Esophagus muscularis mucosa (tissue), 4 donors: ENCODE results near the gene TSPAN31. TPM values are rescaled to one million over a fixed set of nuclear protein-coding genes. Genes with fewer than 3 reads are reported as not detected.

Source experiments
- DNase-seq: peaks from one replicate; pipeline ENCODE4 v3.0.0-alpha.2; 2017; ENCODE audit errors: extremely low spot score
- H3K27ac ChIP-seq, 4 donors: fragments of 200-600 bp; sonication (generic); replicated peaks in 1 of 4; 1 replicate in 3 of 4; 2 replicates in 1 of 4; pipeline ENCODE4 v1.5.1; 2016 to 2019; ENCODE audit warnings: mild to moderate bottlenecking in 1 of 4
- H3K27me3 ChIP-seq, 4 donors: fragments of 200-600 bp; sonication (generic); one replicate each; pipeline versions ENCODE4 v1.5.1 to v1.6.0; 2016 to 2019
- H3K36me3 ChIP-seq, 4 donors: fragments of 200-600 bp; sonication (generic); one replicate each; pipeline ENCODE4 v1.5.1; 2016 to 2019
- H3K4me1 ChIP-seq, 4 donors: fragments of 200-600 bp; sonication (generic); one replicate each; pipeline ENCODE4 v1.5.1; 2016 to 2019
- H3K4me3 ChIP-seq, 4 donors: fragments of 200-600 bp; sonication (generic); 1 replicate in 2 of 4; 2 replicates in 2 of 4; pipeline ENCODE4 v1.5.1; 2016 to 2019; ENCODE audit warnings: mild to moderate bottlenecking in 4 of 4, moderate library complexity in 1 of 4
- H3K9me3 ChIP-seq, 4 donors: fragments of 200-600 bp; sonication (generic); 1 replicate in 3 of 4; 2 replicates in 1 of 4; pipeline ENCODE4 v1.5.1; 2016 to 2019
- CTCF ChIP-seq, 3 experiments: fragments of 200-600 bp in 2 of 3; fragments of 450-650 bp in 1 of 3; sonication (generic) in 2 of 3; IDR thresholded peaks; one replicate each; pipeline ENCODE4 v1.5.1; 2017 to 2019; ENCODE audit warnings: antibody characterized with exemption in 3 of 3, mild to moderate bottlenecking in 2 of 3, moderate library complexity in 1 of 3
- EP300 ChIP-seq: sonication (generic); formaldehyde crosslinking; IDR thresholded peaks from one replicate; pipeline ENCODE4 v1.6.1; 2017; ENCODE audit warnings: antibody characterized with exemption
- POLR2A ChIP-seq: fragments of 450-650 bp; IDR thresholded peaks from one replicate; pipeline ENCODE4 v1.6.1; 2017; ENCODE audit warnings: antibody characterized with exemption, moderate library complexity, mild to moderate bottlenecking, low read depth
- POLR2AphosphoS5 ChIP-seq, 2 donors: sonication (generic); formaldehyde crosslinking; IDR thresholded peaks; one replicate each; pipeline ENCODE4 v1.6.1; 2017; ENCODE audit warnings: antibody characterized with exemption in 2 of 2
- WGBS: methylation state at CpG from one replicate; pipeline ENCODE4 v1.1.5; 2018; 5-methylcytosine and 5-hydroxymethylcytosine counted together
- intact Hi-C: fragments of 100-400 bp; cut with DNase I; formaldehyde crosslinking; loops from one replicate; pipeline ENCODE4 v1.15.1; 2023
- total RNA-seq, 4 donors: library from RNA; depleted of rRNA; stranded (reverse); fragments of >200 nt; gene quantifications; one replicate each; pipeline versions ENCODE4 v1.1.0 to v1.2.1, GENCODE V29; 2016

TSPAN31 gene
- total RNA-seq, 4 donors from 2014 or later: 34.3 to 45.1 (median 42.1) TPM

DNA sequence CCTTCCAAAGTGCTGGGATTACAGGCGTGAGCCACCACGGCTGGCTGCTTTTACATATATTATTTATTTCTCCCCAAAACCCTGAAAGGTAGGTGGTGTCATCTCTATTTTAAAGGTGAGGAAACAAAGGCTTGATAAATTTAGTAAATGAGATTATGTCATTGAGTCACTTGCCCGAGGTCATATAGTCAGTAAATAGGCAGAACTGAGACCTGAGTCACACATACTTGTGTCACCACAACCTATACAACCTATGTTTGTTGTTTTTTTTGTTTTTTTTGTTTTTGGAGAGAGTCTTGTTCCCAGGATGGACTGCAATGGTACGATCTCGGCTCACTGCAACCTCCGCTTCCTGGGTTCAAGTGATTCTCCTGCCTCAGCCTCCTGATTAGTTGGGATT, 50.5 kb downstream of the TSPAN31 start:
- TF ChIP-seq POLR2A: no peak
- TF ChIP-seq CTCF (IDR thresholded peaks at IDR 0.05): no peak
- no peak for TF ChIP-seq POLR2AphosphoS5 (IDR thresholded peaks at IDR 0.05)
- no peak for TF ChIP-seq EP300
- H3K36me3 ChIP-seq: peaks cover 27 to 98% (median 91%) of the 10 kb centered on the region in 4 donors
- no peak overlapping the region for H3K27ac ChIP-seq
- WGBS: 91% methylated on average over 6 of the region's 6 CpGs
- no peaks in the 10 kb centered on the region for H3K27me3 ChIP-seq
- no peaks in the 10 kb centered on the region for H3K4me1 ChIP-seq
- intact Hi-C loops: no loop called here
- no peaks in the 10 kb centered on the region for H3K9me3 ChIP-seq
- DNase-seq: no peak
- no peak overlapping the region for H3K4me3 ChIP-seq

- 93% methylated on average over 1 of the region's 1 CpG for WGBS
- Histone ChIP-seq H3K27me3 (no peaks in the 10 kb centered on the region), H3K36me3 (peaks cover 33 to 100% (median 94%) of the 10 kb centered on the region in 4 donors), H3K9me3 (no peaks in the 10 kb centered on the region), H3K4me3 (no peak overlapping the region), H3K4me1 (no peaks in the 10 kb centered on the region), H3K27ac (no peak overlapping the region)
- TF ChIP-seq EP300: no peak
- no peak for TF ChIP-seq POLR2AphosphoS5 (IDR thresholded peaks at IDR 0.05)
- TF ChIP-seq CTCF (IDR thresholded peaks at IDR 0.05): no peak
- no peak for TF ChIP-seq POLR2A
- no peak for DNase-seq
- intact Hi-C loops: no loop called here
Measured at GRCh38 chr12:57796996-57797395, 52.2 kb downstream of the TSPAN31 start.

GRCh38 chr12:57797933-57798332, 53.1 kb downstream of the TSPAN31 start:
- H3K9me3 ChIP-seq: no peaks in the 10 kb centered on the region
- 93% methylated on average over 1 of the region's 1 CpG for WGBS
- intact Hi-C loops: no loop called here

More at GRCh38 chr12:57797933-57798332, 53.1 kb downstream of the TSPAN31 start:
- no peak for DNase-seq
- no peaks in the 10 kb centered on the region for H3K27me3 ChIP-seq
- H3K36me3 ChIP-seq: peaks cover 33 to 100% (median 95%) of the 10 kb centered on the region in 4 donors
- TF ChIP-seq CTCF (IDR thresholded peaks at IDR 0.05): no peak
- H3K4me1 ChIP-seq: peaks cover 0 to under 1% (median 0%) of the 10 kb centered on the region in 4 donors
- H3K27ac ChIP-seq: no peak overlapping the region
- H3K4me3 ChIP-seq: no peak overlapping the region

Other genes with a start within 250 kb of the TSPAN31 start
- gene DDIT3, start 224.5 kb upstream of the TSPAN31 start, total RNA-seq: 10 to 100 TPM; 14.4 to 43.9 (median 24.4) TPM
- 10 to 100 TPM; 13.8 to 19.9 (median 16.9) TPM for gene MBD6, start 222.2 kb upstream of the TSPAN31 start, total RNA-seq
- gene DCTN2, start 197.8 kb upstream of the TSPAN31 start, total RNA-seq: 100 to 1,000 TPM; 161 to 243 (median 202) TPM
- 1 to 10 TPM; 2.1 to 3.2 (median 2.4) TPM for gene KIF5A, start 195.0 kb upstream of the TSPAN31 start, total RNA-seq
- gene PIP4K2C, start 153.8 kb upstream of the TSPAN31 start, total RNA-seq: 10 to 100 TPM; 22.7 to 30.7 (median 29.0) TPM
- gene DTX3, start 140.2 kb upstream of the TSPAN31 start, total RNA-seq: 10 to 100 TPM; 39.0 to 68.6 (median 46.8) TPM
- 100 to 1,000 TPM in 3 of 4 donors, 10 to 100 TPM in 1; 77.7 to 133 (median 111) TPM for gene ARHGEF25, start 133.6 kb upstream of the TSPAN31 start, total RNA-seq
- 10 to 100 TPM in 2 of 4 donors, 1 to 10 TPM in 2; 2.8 to 10.9 (median 7.3) TPM for gene B4GALNT1, start 111.8 kb upstream of the TSPAN31 start, total RNA-seq
- 100 to 1,000 TPM; 139 to 223 (median 148) TPM for gene OS9, start 50.9 kb upstream of the TSPAN31 start, total RNA-seq
- 10 to 100 TPM in 1 of 4 donors, 1 to 10 TPM in 3; 2.5 to 11.2 (median 3.6) TPM for gene AGAP2, start 6.3 kb upstream of the TSPAN31 start, total RNA-seq
- gene CDK4, start 7.3 kb downstream of the TSPAN31 start, total RNA-seq: 10 to 100 TPM; 43.6 to 85.7 (median 71.3) TPM
- gene MARCHF9, start 10.1 kb downstream of the TSPAN31 start, total RNA-seq: 10 to 100 TPM in 2 of 4 donors, 1 to 10 TPM in 2; 5.6 to 16.9 (median 10.7) TPM
- gene CYP27B1, start 22.0 kb downstream of the TSPAN31 start, total RNA-seq: under 1 TPM in 2 of 4 donors, not detected in 2; 0.32 to 0.66 TPM
- gene METTL1, start 27.1 kb downstream of the TSPAN31 start, total RNA-seq: 1 to 10 TPM; 4.2 to 9.8 (median 5.7) TPM
- 10 to 100 TPM in 2 of 4 donors, 1 to 10 TPM in 2; 6.6 to 13.2 (median 10.0) TPM for gene EEF1AKMT3, start 27.6 kb downstream of the TSPAN31 start, total RNA-seq
- gene TSFM, start 37.7 kb downstream of the TSPAN31 start, total RNA-seq: 10 to 100 TPM; 17.6 to 38.4 (median 29.2) TPM
- gene AVIL, start 73.7 kb downstream of the TSPAN31 start, total RNA-seq: 1 to 10 TPM; 2.2 to 5.8 (median 2.8) TPM
- 100 to 1,000 TPM; 127 to 249 (median 196) TPM for gene CTDSP2, start 101.7 kb downstream of the TSPAN31 start, total RNA-seq
- gene ATP23, start 196.5 kb downstream of the TSPAN31 start, total RNA-seq: 10 to 100 TPM; 10.3 to 17.9 (median 14.8) TPM